Natural killer cell (primary cell): ENCODE measurements around the gene SEC14L1. TPM values are rescaled to one million over a fixed set of nuclear protein-coding genes. Genes with fewer than 3 reads are reported as not detected.

Experiments
- ATAC-seq, 3 donors: fragments of 150-1000 bp in 2 of 3; fragments of 200-7000 bp in 1 of 3; cut with Tn5 transposase; 1 replicate in 1 of 3; 2 replicates in 2 of 3; pipeline ENCODE4 v1.10.0; 2021; ENCODE audit warnings: mild to moderate bottlenecking in 2 of 3, moderate library complexity in 2 of 3
- DNase-seq, 2 donors: peaks; one replicate each; pipeline versions ENCODE4 v3.0.0 to v3.0.0-alpha.2; 2013 to 2021; ENCODE audit warnings: mixed read lengths in 1 of 2
- H3K27ac ChIP-seq: one replicate; pipeline ENCODE4 v1.5.1; 2013; ENCODE audit warnings: mild to moderate bottlenecking, low read length
- H3K27me3 ChIP-seq: one replicate; pipeline ENCODE4 v1.6.1; 2013; ENCODE audit warnings: low read length; ENCODE audit not compliant: control insufficient read depth, insufficient read depth
- H3K36me3 ChIP-seq: one replicate; pipeline ENCODE4 v1.6.1; 2013; ENCODE audit warnings: low read length; ENCODE audit not compliant: control insufficient read depth, insufficient read depth
- H3K4me1 ChIP-seq: one replicate; pipeline ENCODE4 v1.6.1; 2013; ENCODE audit warnings: low read length; ENCODE audit not compliant: control insufficient read depth, insufficient read depth
- H3K4me3 ChIP-seq: one replicate; pipeline ENCODE4 v1.5.1; 2013; ENCODE audit warnings: low read length
- H3K9me3 ChIP-seq: one replicate; pipeline ENCODE4 v1.6.1; 2013; ENCODE audit warnings: low read length; ENCODE audit not compliant: control insufficient read depth, insufficient read depth
- H3K27ac Mint-ChIP-seq, 2 donors: one replicate each; pipeline ENCODE4 v1.8.0; 2022; ENCODE audit warnings: mild to moderate bottlenecking in 2 of 2, mixed read lengths in 2 of 2, moderate library complexity in 1 of 2
- H3K27me3 Mint-ChIP-seq, 2 donors: one replicate each; pipeline ENCODE4 v1.8.0; 2022; ENCODE audit warnings: low read depth in 2 of 2, mixed read lengths in 2 of 2
- H3K36me3 Mint-ChIP-seq: one replicate; pipeline ENCODE4 v1.8.0; 2022; ENCODE audit warnings: mixed read lengths
- H3K4me1 Mint-ChIP-seq, 2 donors: one replicate each; pipeline ENCODE4 v1.8.0; 2022; ENCODE audit warnings: mixed read lengths in 2 of 2
- H3K4me3 Mint-ChIP-seq: one replicate; pipeline ENCODE4 v1.8.0; 2022; ENCODE audit warnings: mild to moderate bottlenecking, moderate library complexity, mixed read lengths
- H3K9me3 Mint-ChIP-seq, 2 donors: one replicate each; pipeline ENCODE4 v1.8.0; 2022; ENCODE audit warnings: mixed read lengths in 2 of 2
- WGBS: methylation state at CpG from one replicate; pipeline ENCODE4 v1.1.7; 2013; ENCODE audit warnings: missing lambda C conversion rate; ENCODE audit not compliant: insufficient coverage; 5-methylcytosine and 5-hydroxymethylcytosine counted together
- intact Hi-C: fragments of 100-400 bp; cut with micrococcal nuclease; formaldehyde crosslinking; loops from one replicate; pipeline ENCODE4 v1.14.2; 2022
- total RNA-seq, 4 donors: library from RNA; stranded (reverse); fragments of 120-200 nt in 1 of 4; gene quantifications; one replicate each; pipeline versions ENCODE4 v1.2.3 to v1.2.4, GENCODE V29; 2013 to 2022
- TF ChIP-seq, protein P1 (sequence below): fragments of 200-600 bp; IDR thresholded peaks from one replicate; pipeline ENCODE4 v1.8.0; 2022; ENCODE audit warnings: antibody characterized with exemption

Gene SEC14L1
- total RNA-seq, 3 donors from 2014 or later (not counting 1 experiment from before 2014, with no cell fraction given), result 129 to 160 (median 129) TPM

DNA sequence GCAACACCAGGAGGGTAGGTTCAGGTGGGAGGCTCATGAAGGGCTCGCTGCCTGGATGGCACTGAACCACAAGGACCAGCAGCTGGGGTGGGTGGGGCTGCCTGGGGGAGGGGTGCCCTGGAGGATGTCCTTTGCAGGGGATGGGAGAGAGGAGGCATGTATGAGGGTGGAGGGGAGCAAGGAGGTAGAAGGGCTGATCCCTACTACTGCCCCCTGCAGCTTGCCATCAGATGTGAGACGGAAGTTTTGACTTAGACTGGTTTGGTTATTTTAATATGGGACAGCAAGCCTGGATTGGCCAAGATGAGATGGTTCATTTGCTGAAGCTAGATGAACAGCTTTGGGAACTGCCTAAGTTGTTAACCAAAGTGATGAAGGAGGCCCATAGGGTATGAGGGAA is 115.9 kb downstream of the SEC14L1 start:
- Mint-ChIP-seq H3K4me3 (no peak overlapping the region), H3K27ac (no peak overlapping the region), H3K9me3 (no peaks in the 10 kb centered on the region), H3K36me3 (no peaks in the 10 kb centered on the region), H3K27me3 (peaks cover 0 to 3% of the 10 kb centered on the region in 2 donors), H3K4me1 (no peaks in the 10 kb centered on the region)
- WGBS, result 82% methylated on average over 2 of the region's 2 CpGs
- Histone ChIP-seq H3K27me3 (no peaks in the 10 kb centered on the region), H3K4me1 (no peaks in the 10 kb centered on the region), H3K4me3 (no peak overlapping the region), H3K9me3 (no peaks in the 10 kb centered on the region), H3K27ac (no peak overlapping the region), H3K36me3 (no peaks in the 10 kb centered on the region)
- ATAC-seq (no peak), DNase-seq (no peak)
- intact Hi-C loops, result no loop called here
- TF ChIP-seq, protein P1, sequence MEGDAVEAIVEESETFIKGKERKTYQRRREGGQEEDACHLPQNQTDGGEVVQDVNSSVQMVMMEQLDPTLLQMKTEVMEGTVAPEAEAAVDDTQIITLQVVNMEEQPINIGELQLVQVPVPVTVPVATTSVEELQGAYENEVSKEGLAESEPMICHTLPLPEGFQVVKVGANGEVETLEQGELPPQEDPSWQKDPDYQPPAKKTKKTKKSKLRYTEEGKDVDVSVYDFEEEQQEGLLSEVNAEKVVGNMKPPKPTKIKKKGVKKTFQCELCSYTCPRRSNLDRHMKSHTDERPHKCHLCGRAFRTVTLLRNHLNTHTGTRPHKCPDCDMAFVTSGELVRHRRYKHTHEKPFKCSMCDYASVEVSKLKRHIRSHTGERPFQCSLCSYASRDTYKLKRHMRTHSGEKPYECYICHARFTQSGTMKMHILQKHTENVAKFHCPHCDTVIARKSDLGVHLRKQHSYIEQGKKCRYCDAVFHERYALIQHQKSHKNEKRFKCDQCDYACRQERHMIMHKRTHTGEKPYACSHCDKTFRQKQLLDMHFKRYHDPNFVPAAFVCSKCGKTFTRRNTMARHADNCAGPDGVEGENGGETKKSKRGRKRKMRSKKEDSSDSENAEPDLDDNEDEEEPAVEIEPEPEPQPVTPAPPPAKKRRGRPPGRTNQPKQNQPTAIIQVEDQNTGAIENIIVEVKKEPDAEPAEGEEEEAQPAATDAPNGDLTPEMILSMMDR, result no peak

DNA sequence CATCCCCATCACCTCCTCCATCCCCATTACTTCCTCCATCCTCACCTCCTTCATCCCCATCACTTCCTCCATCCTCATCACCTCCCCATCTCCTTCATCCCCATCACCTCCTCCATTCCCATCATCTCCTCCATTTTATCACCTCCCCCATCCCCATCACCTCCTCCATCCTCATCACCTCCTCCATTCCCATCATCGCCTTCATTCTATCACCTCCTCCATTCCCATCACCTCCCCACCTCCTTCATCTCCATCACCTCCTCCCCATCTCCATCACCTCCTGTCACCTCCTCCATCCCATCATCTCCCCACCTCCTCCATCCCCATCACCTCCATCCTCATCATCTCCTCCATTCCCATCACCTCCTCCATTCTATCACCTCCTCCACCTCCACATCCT is 116.4 kb downstream of the SEC14L1 start:
- DNase-seq, result no peak
- TF ChIP-seq, protein P1, result no peak
- H3K27ac Mint-ChIP-seq, result no peak overlapping the region

DNA sequence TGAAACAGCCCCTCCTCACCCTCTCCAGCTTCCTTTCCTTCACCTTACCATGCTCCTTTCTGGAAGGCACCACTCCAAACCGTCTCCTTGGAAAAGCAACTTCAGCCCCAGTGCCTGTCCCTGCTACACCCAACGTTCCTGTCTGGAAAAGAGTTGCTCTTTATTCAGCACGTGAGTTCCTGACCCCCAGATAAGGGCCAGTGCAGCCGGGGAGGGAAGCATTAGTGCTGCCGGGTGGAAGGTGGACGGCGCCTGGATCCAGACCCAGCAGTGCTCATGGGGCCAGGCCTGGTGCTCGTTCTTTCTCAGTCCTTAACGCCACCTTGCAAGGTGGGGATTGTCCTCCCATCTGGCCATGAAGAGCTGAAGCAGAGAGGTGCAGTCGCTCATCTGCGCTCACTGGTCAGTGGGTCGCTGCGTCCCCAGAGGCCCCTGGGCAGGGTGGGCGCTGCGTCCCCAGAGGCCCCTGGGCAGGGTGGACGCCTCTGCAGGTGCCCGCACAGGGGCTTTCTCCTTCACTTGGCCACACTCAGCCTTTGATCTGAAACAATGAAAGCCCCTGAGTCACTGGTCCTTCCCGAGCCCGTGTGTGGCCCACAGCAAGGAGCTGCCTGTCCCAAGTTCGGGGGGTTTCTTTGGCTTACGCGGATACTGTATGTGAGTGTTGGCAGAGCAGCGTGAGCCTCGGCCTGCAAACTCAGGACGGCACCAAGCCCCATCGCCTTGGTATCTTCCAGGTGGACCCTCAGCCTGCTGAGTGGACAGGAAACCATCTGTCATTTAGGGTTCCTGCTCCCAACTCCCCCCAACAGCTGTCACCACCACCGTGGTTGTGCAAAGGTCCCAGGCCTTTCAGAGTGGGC is 117.1 kb downstream of the SEC14L1 start:
- Mint-ChIP-seq H3K9me3 (no peaks in the 10 kb centered on the region), H3K27ac (no peak overlapping the region), H3K4me1 (no peaks in the 10 kb centered on the region), H3K36me3 (no peaks in the 10 kb centered on the region), H3K27me3 (peaks cover 0 to 3% of the 10 kb centered on the region in 2 donors), H3K4me3 (no peak overlapping the region)
- Histone ChIP-seq H3K4me1 (no peaks in the 10 kb centered on the region), H3K9me3 (no peaks in the 10 kb centered on the region), H3K36me3 (no peaks in the 10 kb centered on the region), H3K27me3 (no peaks in the 10 kb centered on the region), H3K4me3 (no peak overlapping the region), H3K27ac (no peak overlapping the region)
- TF ChIP-seq, protein P1, result no peak
- intact Hi-C loops, result no loop called here
- ATAC-seq (no peak), DNase-seq (no peak)
- 85% methylated on average over 27 of the region's 27 CpGs for whole genome bisulfite sequencing

More for the DNA sequence above, 116.4 kb downstream of the SEC14L1 start:
- no peaks in the 10 kb centered on the region for H3K4me1 Mint-ChIP-seq
- 88% methylated on average over 1 of the region's 1 CpG for WGBS
- no peaks in the 10 kb centered on the region for H3K36me3 ChIP-seq
- H3K4me3 ChIP-seq, result no peak overlapping the region
- no peaks in the 10 kb centered on the region for H3K4me1 ChIP-seq
- no peaks in the 10 kb centered on the region for H3K36me3 Mint-ChIP-seq
- ATAC-seq, result no peak
- H3K9me3 ChIP-seq, result no peaks in the 10 kb centered on the region
- intact Hi-C loops, result no loop called here
- no peaks in the 10 kb centered on the region for H3K27me3 ChIP-seq
- H3K4me3 Mint-ChIP-seq, result no peak overlapping the region
- H3K27ac ChIP-seq, result no peak overlapping the region
- no peaks in the 10 kb centered on the region for H3K9me3 Mint-ChIP-seq
- peaks cover 0 to 3% of the 10 kb centered on the region in 2 donors for H3K27me3 Mint-ChIP-seq
